GM21717 (cell line): Measurements from ENCODE around the gene LDB2.

Experiments used
- ATAC-seq: cut with Tn5 transposase; IDR thresholded peaks from one replicate; pipeline ENCODE4 v1.9.1; 2021; ENCODE audit warnings: mild to moderate bottlenecking, moderate library complexity; ENCODE audit not compliant: unreplicated experiment

The LDB2 gene

DNA sequence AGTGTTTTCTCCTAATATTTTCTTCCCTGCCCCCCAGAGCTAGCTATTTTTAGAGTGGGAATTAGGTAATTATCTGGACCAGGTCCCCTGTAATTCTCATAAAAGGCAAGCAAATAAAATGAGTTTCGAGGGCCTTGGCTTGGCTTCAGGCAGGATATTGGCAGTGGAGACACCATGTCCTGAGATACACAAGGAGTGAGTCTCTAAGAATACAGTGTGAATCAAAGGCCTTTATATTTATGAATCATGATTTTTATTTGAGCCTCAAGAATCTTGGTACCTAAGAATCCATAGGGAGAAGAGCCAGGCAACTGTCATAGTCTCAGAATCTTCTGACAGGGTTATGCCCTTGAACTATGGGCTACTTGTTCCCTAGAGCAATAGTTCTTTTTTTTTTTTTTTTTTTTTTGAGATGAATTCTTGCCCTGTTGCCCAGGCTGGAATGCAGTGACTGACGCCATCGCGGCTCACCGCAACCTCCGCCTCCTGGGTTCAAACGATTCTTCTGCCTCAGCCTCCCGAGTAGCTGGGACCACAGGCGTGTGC, 205.4 kb downstream of the LDB2 start:
- no peak for ATAC-seq

DNA sequence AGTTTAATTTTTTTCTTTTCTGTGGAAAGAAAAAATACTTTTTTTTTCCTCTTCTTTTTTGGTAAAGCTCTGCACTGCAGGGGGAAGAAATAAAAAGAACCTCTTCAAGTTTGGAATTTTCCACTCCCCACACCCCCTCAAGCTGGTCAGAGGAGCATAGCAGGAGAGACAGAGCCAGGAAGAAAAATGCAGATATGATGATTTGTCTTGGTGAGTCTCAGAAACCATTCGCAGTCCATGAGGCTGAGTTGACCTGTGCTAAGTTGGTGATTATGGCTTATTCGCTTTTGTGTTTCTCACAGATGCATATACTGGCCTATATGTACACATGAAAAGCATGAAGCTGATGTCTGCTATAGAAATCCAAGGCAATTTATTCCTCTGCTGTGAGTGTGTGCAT, 205.9 kb downstream of the LDB2 start:
- ATAC-seq = no peak

DNA sequence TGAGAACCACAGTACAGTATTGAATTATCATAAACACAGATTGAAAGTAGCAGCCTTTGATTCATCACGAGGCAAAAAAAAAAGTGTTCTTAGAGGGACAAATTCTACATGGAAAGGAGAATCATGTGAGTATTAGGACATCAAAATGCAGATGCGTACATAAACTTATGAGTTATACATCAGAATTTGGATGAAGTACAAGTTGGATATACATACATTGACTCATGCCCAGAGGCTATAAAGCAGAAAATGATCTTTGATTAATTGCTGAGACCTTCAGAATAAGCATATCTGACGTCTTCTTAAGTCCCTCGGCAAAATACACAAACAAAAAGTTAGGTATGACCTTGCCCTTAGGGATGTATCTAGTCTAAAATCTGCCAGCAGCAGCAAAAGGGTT, 206.4 kb downstream of the LDB2 start:
- ATAC-seq = no peak

DNA sequence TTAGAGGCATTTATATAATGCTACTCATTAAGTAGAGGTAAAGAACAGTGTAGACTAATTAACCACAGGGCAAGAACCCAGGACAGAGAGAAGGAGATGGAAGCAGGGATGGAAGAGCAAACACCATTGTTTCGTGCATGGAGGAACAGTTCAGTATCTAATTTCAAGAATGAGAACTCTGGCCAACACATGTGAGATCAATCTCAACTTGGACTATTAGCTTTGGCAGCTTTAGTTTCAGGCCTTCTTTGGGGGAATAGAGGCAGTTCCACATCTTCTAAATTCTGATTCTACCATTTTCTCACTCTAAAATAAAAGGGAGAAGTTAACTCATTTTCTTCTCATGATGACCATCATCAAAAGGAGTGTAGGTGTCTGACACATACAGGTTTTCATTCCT, 207.0 kb downstream of the LDB2 start:
- no peak for ATAC-seq

DNA sequence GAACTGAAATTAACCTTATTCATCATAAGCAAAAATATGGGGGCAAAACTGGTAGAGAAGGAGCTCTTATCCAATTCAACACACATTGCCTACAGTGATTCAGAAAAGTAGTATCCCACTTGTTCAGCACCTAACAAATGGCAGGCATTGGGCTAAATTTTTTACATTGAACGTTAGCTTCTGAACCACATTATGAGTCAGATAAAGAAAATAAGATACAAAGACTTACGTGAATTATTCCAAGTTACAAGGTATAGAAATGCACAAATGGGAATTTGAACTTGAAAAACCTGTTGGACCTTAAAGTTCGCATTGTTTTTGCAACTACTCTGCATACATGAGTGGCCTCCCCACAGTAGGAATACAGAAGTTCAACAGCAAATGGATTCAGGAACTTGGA, 210.6 kb downstream of the LDB2 start:
- ATAC-seq = no peak

DNA sequence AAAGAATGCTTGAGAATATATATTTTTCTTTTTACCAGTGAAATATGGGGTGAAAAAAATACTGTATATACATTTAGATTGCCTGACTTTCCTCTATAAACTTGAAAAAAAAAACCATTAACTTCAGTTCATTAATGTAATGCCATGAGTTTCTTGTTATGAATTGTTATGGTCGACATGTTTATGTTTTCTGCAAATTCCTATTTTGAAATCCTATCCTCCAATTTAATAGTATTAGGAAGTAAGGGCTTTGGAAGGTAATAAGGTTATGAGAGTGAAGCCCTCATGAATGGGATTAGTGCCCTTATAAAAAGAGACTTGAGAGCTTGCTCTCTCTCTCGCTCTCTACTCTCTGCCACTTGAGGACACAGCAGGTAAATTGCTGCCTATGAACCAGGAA, 211.4 kb downstream of the LDB2 start:
- no peak for ATAC-seq

DNA sequence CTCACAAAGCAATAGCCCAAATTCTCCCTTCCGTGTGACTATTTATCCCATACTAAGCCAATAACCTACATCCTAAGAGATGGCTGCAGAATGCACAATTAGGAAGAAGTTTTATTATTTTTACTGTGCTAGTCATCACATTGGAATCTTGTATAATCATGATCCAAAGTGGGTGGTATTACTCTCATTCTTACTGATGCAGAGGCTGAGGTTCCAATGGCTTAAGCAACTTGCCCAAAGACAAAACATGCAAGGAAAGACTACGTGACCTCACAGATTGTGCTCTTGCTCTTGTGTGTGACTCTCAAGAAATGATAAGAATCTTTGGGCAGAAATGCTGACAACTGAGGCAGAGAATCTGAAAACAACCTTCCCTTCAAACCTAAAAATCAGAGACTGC, 212.2 kb downstream of the LDB2 start:
- ATAC-seq = no peak

DNA sequence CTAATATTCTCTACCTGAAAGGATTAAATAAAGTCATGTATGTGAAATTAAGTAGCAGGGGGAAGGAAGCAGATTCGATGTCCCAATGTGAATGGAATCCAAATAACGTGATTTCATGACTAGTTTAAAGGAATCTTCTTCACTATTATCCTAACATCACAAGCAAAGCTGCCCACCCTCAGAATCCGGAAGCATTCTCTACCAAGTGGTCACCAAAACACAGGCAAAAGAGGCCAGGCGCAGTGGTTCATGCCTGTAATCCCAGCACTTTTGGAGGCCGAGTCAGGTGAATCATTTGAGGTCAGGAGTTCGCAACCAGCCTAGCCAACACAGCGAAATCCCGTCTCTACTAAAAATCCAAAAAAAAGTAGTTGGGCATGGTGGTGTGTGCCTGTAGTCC, 212.9 kb downstream of the LDB2 start:
- no peak for ATAC-seq

DNA sequence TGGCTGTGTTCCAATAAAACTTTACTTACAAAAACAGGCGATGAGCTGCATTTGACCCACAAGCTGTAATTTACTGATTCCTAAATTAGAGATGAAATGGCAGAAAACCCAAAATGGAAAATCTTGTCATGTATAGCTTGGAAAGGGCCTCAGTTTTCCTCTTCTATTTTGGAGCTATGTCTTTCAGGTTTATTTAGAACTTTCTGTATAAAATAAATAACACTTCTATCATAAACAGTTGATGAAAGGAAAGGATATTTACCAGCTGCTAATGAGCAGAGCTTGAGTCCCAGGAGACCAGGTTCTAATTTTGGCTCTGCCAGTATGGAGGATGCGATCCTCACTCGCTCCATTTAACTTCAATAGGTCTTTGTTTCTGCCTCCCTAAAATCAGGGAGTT, 213.5 kb downstream of the LDB2 start:
- ATAC-seq = no peak

DNA sequence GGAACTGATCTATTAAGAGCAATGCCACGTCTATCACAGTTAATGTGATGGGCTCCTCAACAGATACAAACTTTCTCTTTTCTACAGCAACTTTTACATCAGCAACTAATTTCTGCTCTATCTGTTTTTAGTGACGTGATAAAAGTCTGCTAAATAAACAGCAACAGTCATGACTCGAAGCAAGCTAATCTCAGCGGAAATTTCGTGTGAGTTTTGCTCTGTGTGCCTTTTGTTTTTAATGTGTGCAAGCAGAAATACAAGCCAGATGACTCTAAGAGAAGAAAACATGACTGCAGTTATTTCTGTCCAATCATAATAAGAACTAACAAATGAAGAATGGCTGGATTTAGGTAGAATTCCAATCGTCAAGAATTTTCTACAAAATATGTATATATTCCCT, 214.3 kb downstream of the LDB2 start:
- ATAC-seq = no peak

DNA sequence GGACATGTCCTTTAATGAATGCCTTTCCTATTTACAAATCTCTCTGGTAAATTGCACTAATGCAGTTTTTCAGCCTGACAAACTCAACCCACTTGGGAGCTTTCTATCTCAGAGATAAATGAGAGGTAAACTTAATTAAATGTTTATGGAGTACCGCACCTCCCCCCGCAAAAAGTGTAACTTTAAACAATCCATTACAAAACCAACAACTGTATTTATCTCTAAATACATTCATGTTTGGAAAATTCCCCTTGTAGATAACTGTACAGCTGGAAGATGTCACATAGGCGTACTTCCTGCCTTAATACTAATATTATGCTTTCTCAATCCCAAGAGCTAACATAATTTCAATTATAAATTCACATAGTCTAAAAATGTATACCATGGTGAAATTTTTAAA, 215.5 kb downstream of the LDB2 start:
- ATAC-seq = no peak

DNA sequence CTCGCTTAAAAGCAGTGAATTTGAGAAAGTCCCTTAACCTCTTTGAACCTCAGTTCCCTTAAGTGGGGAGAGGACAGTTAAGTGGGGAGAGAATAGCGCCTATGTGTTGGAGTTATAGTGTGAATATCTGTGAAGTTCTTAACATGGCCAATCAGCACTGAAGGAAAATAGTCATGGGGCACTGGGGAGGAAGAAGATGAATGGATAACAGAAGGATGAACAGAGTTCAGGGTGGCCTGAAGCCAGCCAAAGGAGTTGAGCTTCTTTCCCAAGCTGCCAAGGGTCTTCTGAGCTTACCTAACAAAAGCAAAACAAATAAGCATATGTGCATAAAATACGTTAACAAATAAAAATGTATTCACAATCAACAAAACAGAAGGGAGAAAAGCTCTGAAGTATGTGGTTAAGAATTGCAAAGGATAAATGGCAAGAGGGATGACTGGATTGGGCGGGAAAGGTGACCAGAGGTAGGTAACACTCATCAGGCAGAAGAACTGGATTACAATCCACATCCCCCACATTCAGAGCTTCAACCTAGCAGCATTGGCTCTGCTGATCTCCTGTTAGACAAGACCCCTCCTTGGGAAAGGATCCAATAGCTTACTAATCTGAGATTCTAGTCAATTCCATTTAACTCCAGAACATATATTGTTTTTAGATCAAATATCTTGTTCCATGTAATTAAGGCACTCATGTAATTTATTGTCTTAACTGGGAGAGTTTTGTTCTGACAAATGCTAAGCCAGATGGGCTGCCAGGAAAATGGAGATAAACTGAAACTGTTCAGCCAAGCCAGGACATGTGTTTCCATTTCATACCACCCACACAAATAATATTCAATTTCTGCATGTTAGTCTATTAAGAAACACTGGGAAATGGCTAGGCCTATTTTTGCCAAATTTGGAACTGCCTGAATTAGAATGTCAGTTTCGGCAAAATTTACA, 221.2 kb downstream of the LDB2 start:
- no peak for ATAC-seq

DNA sequence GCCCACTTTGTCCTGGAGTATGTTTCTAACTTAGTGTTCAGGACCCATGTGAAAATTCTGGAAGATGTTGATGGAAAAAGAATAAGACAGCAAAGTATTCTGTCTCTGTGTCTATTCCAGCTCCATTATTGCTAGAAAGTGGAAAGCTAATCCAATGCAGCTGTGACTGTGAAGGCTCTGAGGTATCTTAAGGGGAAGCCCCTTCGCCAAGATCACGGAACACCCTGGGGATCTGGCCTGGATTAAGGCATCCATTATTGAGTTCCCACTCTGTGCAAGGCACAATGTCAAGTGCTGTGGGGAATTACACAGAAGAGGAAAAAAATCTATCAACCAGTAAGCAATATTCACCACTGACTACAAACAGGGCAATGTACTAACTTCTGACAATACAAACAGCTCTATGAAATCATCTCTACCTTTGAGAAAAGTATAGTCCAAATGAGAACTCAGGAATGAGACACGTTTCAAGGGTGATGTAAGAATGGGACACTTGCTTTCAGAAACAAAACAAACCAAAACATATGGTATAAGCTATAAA, 222.1 kb downstream of the LDB2 start:
- ATAC-seq = no peak

DNA sequence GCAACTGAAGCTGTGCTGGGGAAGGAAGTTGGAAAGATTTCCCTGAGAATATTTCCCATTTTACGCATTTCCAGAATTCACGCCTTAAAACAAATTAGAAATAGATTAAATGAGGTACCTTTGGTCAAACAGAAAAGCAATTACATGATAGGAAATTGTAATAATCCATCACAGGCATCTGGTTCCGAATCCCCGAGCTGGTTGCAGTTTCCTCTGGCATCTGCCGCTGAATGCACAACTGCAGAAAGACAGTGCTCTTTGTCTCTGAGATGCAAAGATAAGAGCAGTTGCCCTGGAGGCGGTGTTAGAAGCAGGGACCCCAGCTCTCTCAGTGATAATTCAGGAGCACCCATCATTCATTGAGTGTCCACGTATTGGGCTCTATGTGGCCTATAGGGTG, 224.4 kb downstream of the LDB2 start:
- no peak for ATAC-seq

DNA sequence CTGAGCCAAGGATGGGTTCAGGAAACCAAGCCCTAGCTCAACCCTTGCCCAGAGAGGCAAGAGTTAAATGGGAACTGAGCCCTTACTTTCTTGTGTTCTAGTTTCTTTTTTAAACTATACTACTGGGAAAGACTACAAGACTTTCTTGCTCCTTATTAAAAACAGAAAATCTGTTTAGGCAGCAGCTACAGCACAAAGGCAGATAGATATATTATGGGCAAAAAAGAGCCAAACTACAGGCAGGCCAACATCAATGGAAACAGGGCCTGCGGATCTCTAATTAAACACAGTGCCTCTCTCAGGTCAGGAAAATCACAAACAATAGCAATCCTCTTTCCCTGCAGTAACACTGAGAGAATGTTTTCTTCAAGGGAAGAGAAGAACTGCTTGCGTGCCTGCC, 226.0 kb downstream of the LDB2 start:
- ATAC-seq = no peak

DNA sequence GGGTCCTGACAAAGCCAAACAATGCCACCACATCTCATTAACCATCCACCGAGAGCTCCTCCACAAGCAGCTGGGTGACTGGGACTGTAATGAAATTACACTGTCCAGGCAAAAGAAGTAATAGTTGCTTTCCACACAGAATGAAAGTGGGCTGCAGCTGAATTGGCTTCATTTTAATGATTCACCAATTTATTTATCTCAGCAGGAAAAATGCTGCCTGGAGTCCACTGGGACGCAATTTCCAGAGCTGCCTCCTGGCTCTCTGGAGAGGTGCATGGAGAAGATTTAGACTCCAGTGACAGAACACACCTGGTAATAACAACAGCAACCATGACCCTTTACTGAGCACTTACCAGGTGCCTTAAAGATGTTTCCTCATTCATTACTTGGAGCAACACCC, 226.7 kb downstream of the LDB2 start:
- no peak for ATAC-seq

DNA sequence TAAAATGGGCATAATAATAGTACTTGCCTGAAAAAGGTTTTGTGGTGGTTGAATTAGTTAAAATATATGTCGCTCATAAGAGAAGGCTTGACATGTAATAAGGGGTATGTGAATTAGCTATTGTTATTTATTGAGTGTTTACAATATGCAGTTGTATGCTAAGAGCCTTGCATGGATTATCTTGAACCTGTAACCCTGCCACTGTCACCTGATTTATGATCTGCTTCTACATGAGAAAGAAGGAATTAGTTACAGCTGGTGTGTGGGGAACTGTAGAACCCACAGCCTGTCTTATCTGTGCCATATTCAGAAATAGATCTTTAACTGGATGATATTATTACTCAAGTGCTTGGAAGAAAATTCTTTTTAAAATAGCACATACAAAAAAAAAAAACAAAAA, 227.7 kb downstream of the LDB2 start:
- ATAC-seq = no peak

DNA sequence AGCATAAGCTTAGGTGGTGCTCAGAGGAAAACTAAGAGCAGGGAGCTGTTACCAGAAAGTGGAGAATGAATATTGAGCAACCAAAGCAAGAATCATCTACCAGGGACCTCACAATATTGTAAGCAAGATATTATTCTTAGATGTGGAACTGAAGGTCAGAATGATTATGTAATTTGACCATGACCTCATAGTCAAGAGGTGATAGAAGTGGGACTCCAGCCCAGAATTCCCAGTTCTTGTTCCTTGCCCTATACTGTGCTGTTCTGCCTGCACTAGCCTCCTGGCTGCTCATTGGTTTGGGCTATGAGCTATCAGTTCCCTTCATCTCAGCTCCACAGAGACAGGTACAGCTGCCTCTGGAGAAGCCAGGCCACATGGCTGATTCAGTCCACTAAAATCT, 229.4 kb downstream of the LDB2 start:
- no peak for ATAC-seq

DNA sequence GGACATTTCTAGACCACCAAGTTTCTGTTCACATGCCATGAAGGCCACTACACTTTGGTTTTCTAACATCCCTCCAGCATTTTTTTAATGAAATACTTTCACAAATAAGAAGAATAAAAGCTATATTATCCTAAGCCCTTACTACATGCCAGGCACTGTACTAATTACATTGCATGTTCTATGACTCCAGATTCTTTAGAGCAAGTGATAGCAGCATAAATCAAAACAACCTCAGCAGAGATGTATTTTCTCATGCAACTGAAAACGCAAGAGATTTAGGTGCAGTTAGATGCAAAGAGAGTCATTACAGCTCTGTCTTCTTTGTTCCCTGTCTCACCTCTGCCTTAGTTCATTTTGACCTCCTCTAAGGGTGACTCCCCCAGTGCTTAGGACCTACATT, 230.0 kb downstream of the LDB2 start:
- no peak for ATAC-seq

DNA sequence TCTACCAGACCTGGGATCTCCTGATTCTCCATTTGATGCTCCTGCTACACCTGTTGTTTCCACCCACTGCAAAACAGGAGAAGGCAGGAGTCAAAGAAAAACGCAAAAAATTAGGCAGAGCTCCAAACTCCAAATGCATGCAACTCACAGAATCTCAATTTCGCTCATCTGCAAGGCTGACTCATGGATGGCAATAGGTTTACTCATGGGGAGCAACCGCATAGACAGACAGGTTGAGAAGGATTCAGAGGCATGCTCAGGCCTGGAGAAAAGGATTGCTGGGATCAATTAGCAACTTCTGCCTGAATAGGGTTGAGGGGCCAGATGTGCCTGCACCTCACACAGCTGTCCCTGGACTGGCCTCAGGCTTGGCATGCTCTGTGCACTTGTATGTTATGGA, 231.0 kb downstream of the LDB2 start:
- ATAC-seq = no peak

DNA sequence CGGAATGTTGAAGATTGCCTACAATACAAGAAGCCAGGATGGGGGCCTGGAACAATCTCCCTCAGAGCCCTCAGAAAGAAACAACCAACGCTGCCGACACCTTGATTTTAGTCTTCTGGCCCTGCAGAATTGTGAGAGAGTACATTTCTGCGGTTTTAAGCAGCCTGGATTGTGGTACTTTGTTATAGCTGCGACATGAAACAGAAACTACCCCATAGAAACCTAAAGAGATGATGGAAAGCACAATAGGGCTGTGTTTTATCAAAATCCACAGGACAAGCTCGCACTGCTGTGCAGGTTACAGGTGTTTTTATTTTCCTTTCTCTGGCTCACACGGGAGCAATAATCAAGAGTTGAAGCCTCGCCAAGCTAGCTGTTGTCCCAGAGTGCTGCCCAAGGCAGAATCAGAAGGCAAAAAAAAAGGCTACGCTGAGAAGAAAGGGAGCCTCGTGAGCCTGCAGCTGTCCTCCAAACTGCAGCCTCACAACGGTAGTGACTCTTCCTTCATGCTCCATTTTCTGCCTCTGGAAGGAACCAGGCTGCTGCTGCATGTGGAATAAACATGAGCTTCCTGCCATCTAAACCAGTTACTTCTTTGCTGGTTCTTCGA, 232.4 kb downstream of the LDB2 start:
- no peak for ATAC-seq

DNA sequence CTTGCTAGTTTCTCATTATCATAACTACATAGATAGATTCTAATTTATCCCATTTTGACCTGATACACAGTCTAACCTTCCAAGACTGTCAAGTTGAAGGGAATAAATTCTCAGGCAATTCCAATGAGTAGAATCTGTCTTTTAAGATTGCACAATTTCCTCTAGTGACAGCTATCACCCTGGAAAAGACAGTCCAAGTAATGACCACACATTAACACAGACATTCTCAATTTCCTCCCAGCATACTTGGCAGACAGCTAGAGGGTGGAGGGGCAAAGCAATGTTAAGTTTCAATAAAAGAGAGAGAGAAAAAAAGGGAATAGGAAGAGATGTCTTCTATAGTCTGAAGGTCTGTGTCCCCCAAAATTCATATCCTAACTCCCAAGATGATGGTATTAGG, 234.7 kb downstream of the LDB2 start:
- ATAC-seq = no peak
